Activated naive CD4-positive, alpha-beta T cell treated with anti-CD3 and anti-CD28 coated beads, Interleukin-2, amount 10 ng/mL, durations not matched to agents 5 hours and 36 hours (primary cell): ENCODE measurements around the gene OR10D3. TPM values are rescaled to one million over a fixed set of nuclear protein-coding genes. Genes with fewer than 3 reads are reported as not detected.

ENCODE experiments used
- total RNA-seq, 2 experiments: library from RNA; stranded (reverse); gene quantifications; one replicate each; pipeline ENCODE4 v1.2.3, GENCODE V29; 2021

OR10D3 gene
- not detected for total RNA-seq

DNA sequence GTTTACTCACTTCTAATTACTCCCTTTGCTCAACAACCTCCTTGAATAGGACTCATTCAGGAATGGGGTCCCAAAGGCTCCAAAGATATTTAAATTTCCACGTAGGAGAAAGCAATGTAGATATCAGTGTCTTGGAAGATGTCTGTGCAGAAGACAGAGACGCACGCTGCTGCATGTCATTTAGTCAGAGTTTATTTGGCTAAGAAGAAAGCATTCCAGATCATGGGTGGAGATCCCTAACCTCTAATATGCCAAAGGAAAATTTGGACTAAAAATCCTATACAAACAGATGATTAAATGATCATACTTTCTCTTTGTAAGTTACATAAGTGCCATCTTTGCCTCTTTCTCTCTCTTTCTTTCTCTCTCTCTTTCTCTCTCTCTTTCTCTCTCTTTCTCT is at the start of gene OR10D3:
Gene OR10D3, plus strand, starts transcription at position 278 of the 400 bp plus-strand sequence. CDS start 1,925 bp downstream, outside the sequence.

Other genes starting within 250 kb of the OR10D3 start
- not detected for gene OR4D5, start 243.7 kb upstream of the OR10D3 start, total RNA-seq
- not detected for gene OR6T1, start 239.5 kb upstream of the OR10D3 start, total RNA-seq
- gene OR10S1, start 205.6 kb upstream of the OR10D3 start, total RNA-seq, result not detected
- gene OR10G6, start 188.2 kb upstream of the OR10D3 start, total RNA-seq, result not detected
- not detected for gene OR10G4, start 170.3 kb upstream of the OR10D3 start, total RNA-seq
- not detected for gene OR10G9, start 160.3 kb upstream of the OR10D3 start, total RNA-seq
- gene OR10G8, start 156.5 kb upstream of the OR10D3 start, total RNA-seq, result not detected
- gene OR10G7, start 142.0 kb upstream of the OR10D3 start, total RNA-seq, result not detected
- 1 to 10 TPM; 6.5 to 6.8 TPM for gene VWA5A, start 67.9 kb upstream of the OR10D3 start, total RNA-seq
- gene OR8G1, start 57.8 kb downstream of the OR10D3 start, total RNA-seq, result not detected
- not detected for gene OR8G5, start 73.0 kb downstream of the OR10D3 start, total RNA-seq
- not detected for gene OR8D1, start 130.6 kb downstream of the OR10D3 start, total RNA-seq
- not detected for gene OR8D2, start 136.9 kb downstream of the OR10D3 start, total RNA-seq
- not detected for gene OR8B2, start 201.2 kb downstream of the OR10D3 start, total RNA-seq
- not detected for gene OR8B3, start 215.7 kb downstream of the OR10D3 start, total RNA-seq
- gene OR8B4, start 241.5 kb downstream of the OR10D3 start, total RNA-seq, result not detected